Subcutaneous adipose tissue (tissue), 4 donors: ENCODE measurements around the gene NRN1L. TPM values are rescaled to one million over a fixed set of nuclear protein-coding genes. Genes with fewer than 3 reads are reported as not detected.

Experiments
- CTCF ChIP-seq: fragments of 450-650 bp; IDR thresholded peaks from one replicate; pipeline ENCODE4 v1.5.1; 2016; ENCODE audit warnings: low read depth, mild to moderate bottlenecking, control low read depth, antibody characterized with exemption, moderate library complexity
- total RNA-seq, 4 donors: library from RNA; depleted of rRNA; stranded (reverse); fragments of >200 nt; gene quantifications; one replicate each; pipeline ENCODE4 v1.1.0, GENCODE V29; 2016

NRN1L gene
- total RNA-seq, 4 donors from 2014 or later, result 1.3 to 7.2 (median 2.5) TPM; not detected in 1

GRCh38 chr16:67917140-67917851 lies 32.6 kb downstream of the NRN1L start:
- TF ChIP-seq CTCF, result no peak

- TF ChIP-seq CTCF, result no peak
Measured at GRCh38 chr16:67917852-67918236, 33.2 kb downstream of the NRN1L start.

GRCh38 chr16:67919622-67920221 lies 35.0 kb downstream of the NRN1L start:
- no peak for TF ChIP-seq CTCF

GRCh38 chr16:67922221-67922620 lies 37.5 kb downstream of the NRN1L start:
- no peak for TF ChIP-seq CTCF

- TF ChIP-seq CTCF, result no peak
Measured at GRCh38 chr16:67922740-67923139, 38.1 kb downstream of the NRN1L start.

GRCh38 chr16:67923414-67924116 lies 38.9 kb downstream of the NRN1L start:
- no peak for TF ChIP-seq CTCF

- TF ChIP-seq CTCF, result no peak
Measured at GRCh38 chr16:67924140-67924906, 39.6 kb downstream of the NRN1L start.
